MCF 10A (cell line): ENCODE measurements around the gene CLEC18A. TPM values are rescaled to one million over a fixed set of nuclear protein-coding genes. Genes with fewer than 3 reads are reported as not detected.
A peak's percentile ranks its signal among the peaks of the same experiment; 100 is the strongest.
"Not testable (repeated sequence)": the region's sequence is repeated elsewhere in the genome, so short reads cannot be mapped to it uniquely, and the experiment has no call there.

Source experiments
- BruUV-seq: library from RNA; stranded (reverse); fragments of 400-500 nt; replicated peaks from 2 replicates; lab custom pipeline; 2021; lab: Mats Ljungman, UMichigan
- CTCF ChIA-PET: fragments of 300-600 bp; sonication (Branson Sonifier 250); formaldehyde crosslinking; extraction: SDS; loops from one replicate; lab custom pipeline; 2021; ENCODE audit warnings: antibody characterized with exemption, inconsistent platforms; lab: Yijun Ruan, JAX
- POLR2A ChIA-PET: fragments of 300-600, 350-650 bp; sonication (Branson Sonifier 250); formaldehyde crosslinking; extraction: SDS; loops from one replicate; lab custom pipeline; 2020; ENCODE audit warnings: antibody characterized with exemption, inconsistent platforms; lab: Yijun Ruan, JAX
- DNase-seq: peaks from one replicate; pipeline ENCODE4 v3.0.0-alpha.2; 2018; ENCODE audit not compliant: unreplicated experiment
- H3K27ac Mint-ChIP-seq: one replicate; pipeline ENCODE4 v1.8.0; 2022; ENCODE audit warnings: mild to moderate bottlenecking, low read depth, mixed read lengths; ENCODE audit not compliant: unreplicated experiment
- H3K27me3 Mint-ChIP-seq: one replicate; pipeline ENCODE4 v1.8.0; 2022; ENCODE audit warnings: mixed read lengths; ENCODE audit not compliant: insufficient read depth, unreplicated experiment
- H3K36me3 Mint-ChIP-seq: one replicate; pipeline ENCODE4 v1.8.0; 2022; ENCODE audit warnings: mild to moderate bottlenecking, moderate library complexity, mixed read lengths; ENCODE audit not compliant: insufficient read depth, unreplicated experiment
- H3K4me1 Mint-ChIP-seq: one replicate; pipeline ENCODE4 v1.8.0; 2022; ENCODE audit warnings: mixed read lengths; ENCODE audit not compliant: insufficient read depth, unreplicated experiment
- H3K4me3 Mint-ChIP-seq: one replicate; pipeline ENCODE4 v1.8.0; 2022; ENCODE audit warnings: mild to moderate bottlenecking, moderate library complexity, mixed read lengths; ENCODE audit not compliant: unreplicated experiment
- H3K9me3 Mint-ChIP-seq: one replicate; pipeline ENCODE4 v1.8.0; 2022; ENCODE audit warnings: mixed read lengths; ENCODE audit not compliant: unreplicated experiment
- intact Hi-C: fragments of 100-400 bp; cut with micrococcal nuclease; formaldehyde crosslinking; loops from 2 replicates; pipeline ENCODE4 v1.14.1; 2022
- microRNA-seq: library from miRNA; unstranded; fragments of <30 nt; microRNA quantifications from one replicate; pipeline ENCODE4 v1.2.0, GENCODE V29; 2022
- total RNA-seq: library from RNA; stranded (reverse); gene quantifications from 2 replicates; pipeline ENCODE4 v1.2.3, GENCODE V29; 2022

CLEC18A gene
- total RNA-seq, 1 experiment from 2014 or later = 0.28 TPM

DNA sequence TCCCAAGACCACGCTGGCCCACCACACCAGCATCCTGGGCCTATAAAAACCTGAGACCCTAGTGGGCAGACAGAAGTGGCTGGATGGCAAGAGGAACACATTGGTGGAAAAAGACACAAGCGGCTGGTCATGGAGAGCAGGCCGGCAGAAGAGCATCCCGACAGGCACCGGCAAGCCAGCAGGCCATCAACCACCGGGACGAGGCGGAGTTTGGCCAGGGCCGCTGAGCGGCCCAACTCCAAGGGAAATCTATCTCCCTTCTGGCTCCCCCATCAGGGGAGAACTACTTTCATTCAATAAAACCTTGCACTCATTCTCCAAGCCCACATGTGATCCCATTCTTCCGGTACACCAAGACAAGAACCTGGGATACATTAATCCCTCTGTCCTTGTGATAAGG, 61.8 kb downstream of the CLEC18A start:
- CTCF ChIA-PET = not testable (repeated sequence)

More for the DNA sequence above, 61.8 kb downstream of the CLEC18A start:
- intact Hi-C loops, POLR2A ChIA-PET, BruUV-seq, H3K27ac Mint-ChIP-seq, H3K27me3 Mint-ChIP-seq, H3K4me1 Mint-ChIP-seq, H3K9me3 Mint-ChIP-seq, DNase-seq, H3K4me3 Mint-ChIP-seq: not testable (repeated sequence)
- H3K36me3 Mint-ChIP-seq = peaks cover 48% of the 10 kb centered on the region

Small RNA genes within 50 kb of the gene (microRNA-seq; reads per million reads assigned to microRNA genes)
- gene MIR140 = 1,128 reads per million, percentile 87 among the genes with 10 or more reads in this experiment

Other genes with a start within 250 kb of the CLEC18A start
- gene NQO1, start 224.8 kb upstream of the CLEC18A start, total RNA-seq = 82.7 and 140 TPM in 2 replicates
- gene NOB1, start 196.4 kb upstream of the CLEC18A start, total RNA-seq = 73.3 and 110 TPM in 2 replicates
- gene WWP2, start 189.0 kb upstream of the CLEC18A start, total RNA-seq = 29.3 and 30.4 TPM in 2 replicates
- gene PDPR, start 163.0 kb downstream of the CLEC18A start, total RNA-seq = 18.8 and 25.6 TPM in 2 replicates
- 0.21 and 0.32 TPM in 2 replicates for gene CLEC18C, start 222.5 kb downstream of the CLEC18A start, total RNA-seq